Activated naive CD4-positive, alpha-beta T cell treated with anti-CD3 and anti-CD28 coated beads, Interleukin-2, amount 50 U/mL, for 16 hours (primary cell): ENCODE data around the gene PMS1.
A peak's percentile ranks its signal among the peaks of the same experiment; 100 is the strongest.
"Not testable (repeated sequence)": the region's sequence is repeated elsewhere in the genome, so short reads cannot be mapped to it uniquely, and the experiment has no call there.

Experiments
- DNase-seq: peaks from one replicate; pipeline ENCODE4 v3.0.0-alpha.2; 2020

PMS1 gene

GRCh38 chr2:189783927-189784867 lies at the start of gene PMS1, which contains the start of gene ORMDL1:
TSS of gene PMS1 (plus strand) at chr2:189784450. CDS start at chr2:189791810, 7,360 bp downstream.
TSS of gene ORMDL1 (minus strand) at chr2:189784339. CDS start at chr2:189782595, 1,744 bp downstream.
- DNase-seq, result peak; percentile 95

- peak; percentile 34 for DNase-seq
These were observed 33.1 kb upstream of the PMS1 start for GRCh38 chr2:189751080-189751658.

- no peak for DNase-seq
These were observed 27.8 kb upstream of the PMS1 start for GRCh38 chr2:189756311-189756952.

GRCh38 chr2:189760154-189760553 lies 24.1 kb upstream of the PMS1 start:
- not testable (repeated sequence) for DNase-seq

- DNase-seq, result no peak
These were observed 22.1 kb upstream of the PMS1 start for GRCh38 chr2:189762229-189762550.

GRCh38 chr2:189762551-189763298 lies 21.5 kb upstream of the PMS1 start, which contains the start of gene OSGEPL1:
TSS of gene OSGEPL1 (minus strand) at chr2:189762792. CDS start at chr2:189761640, 1,152 bp downstream.
- DNase-seq, result peak; percentile 94

- no peak for DNase-seq
These were observed 20.2 kb upstream of the PMS1 start for GRCh38 chr2:189763908-189764661.

GRCh38 chr2:189770590-189771322 lies 13.5 kb upstream of the PMS1 start:
- DNase-seq, result no peak

- DNase-seq, result no peak
These were observed 12.0 kb upstream of the PMS1 start for GRCh38 chr2:189772212-189772611.

- DNase-seq, result no peak
These were observed 2.0 kb upstream of the PMS1 start for GRCh38 chr2:189782221-189782671.

GRCh38 chr2:189783451-189783926 lies 761 bp upstream of the PMS1 start:
- DNase-seq, result no peak

GRCh38 chr2:189791338-189792042 lies 7.2 kb downstream of the PMS1 start:
- DNase-seq, result no peak

- no peak for DNase-seq
These were observed 10.1 kb downstream of the PMS1 start for GRCh38 chr2:189794310-189794709.

- no peak for DNase-seq
These were observed 13.7 kb downstream of the PMS1 start for GRCh38 chr2:189797902-189798301.

GRCh38 chr2:189798312-189799029 lies 14.2 kb downstream of the PMS1 start:
- DNase-seq, result no peak

GRCh38 chr2:189799030-189799331 lies 14.7 kb downstream of the PMS1 start:
- DNase-seq, result no peak

GRCh38 chr2:189799531-189799930 lies 15.3 kb downstream of the PMS1 start:
- DNase-seq, result no peak

- no peak for DNase-seq
These were observed 18.2 kb downstream of the PMS1 start for GRCh38 chr2:189802396-189802912.

- DNase-seq, result no peak
These were observed 19.2 kb downstream of the PMS1 start for GRCh38 chr2:189803431-189803830.
